ENCODE measurements around the gene GH2.
"Not testable (repeated sequence)": the region's sequence is repeated elsewhere in the genome, so short reads cannot be mapped to it uniquely, and the experiment has no call there.

The GH2 gene

DNA sequence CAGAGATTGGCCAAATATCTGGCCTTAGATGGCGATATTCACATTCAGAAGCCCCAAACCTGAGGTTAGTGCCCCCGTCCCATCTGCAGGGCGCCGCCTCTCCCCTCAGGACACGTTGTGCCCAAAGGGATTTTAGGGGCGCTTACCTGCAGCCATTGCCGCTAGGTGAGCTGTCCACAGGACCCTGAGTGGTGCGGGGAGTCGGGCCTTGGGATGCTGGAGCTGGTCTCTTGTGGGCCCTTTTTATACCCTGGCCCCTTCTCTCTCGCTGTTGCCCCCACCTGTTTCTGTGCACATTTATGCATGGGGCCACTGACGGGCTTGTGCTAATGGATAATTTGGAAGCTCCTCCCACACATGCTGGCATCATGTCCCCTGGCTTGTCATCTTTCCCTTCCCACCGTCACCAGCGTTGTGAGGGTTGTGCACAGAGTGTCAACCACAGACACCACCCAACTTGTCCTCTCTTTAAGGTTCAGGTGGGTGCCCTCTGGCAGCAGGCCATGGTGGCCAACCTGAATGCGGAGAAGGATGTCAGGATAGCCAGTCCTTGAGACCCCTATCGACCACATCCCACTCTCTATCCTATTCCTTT lies 29.4 kb upstream of the GH2 start, which contains the start of gene CSHL1:
TSS of gene CSHL1 (minus strand) at position 218 of the 595 bp plus-strand sequence. CDS start at position 156, 62 bp downstream.
- DNase-seq (ENCODE audit: low read depth in 3 of 3): no peak

DNA sequence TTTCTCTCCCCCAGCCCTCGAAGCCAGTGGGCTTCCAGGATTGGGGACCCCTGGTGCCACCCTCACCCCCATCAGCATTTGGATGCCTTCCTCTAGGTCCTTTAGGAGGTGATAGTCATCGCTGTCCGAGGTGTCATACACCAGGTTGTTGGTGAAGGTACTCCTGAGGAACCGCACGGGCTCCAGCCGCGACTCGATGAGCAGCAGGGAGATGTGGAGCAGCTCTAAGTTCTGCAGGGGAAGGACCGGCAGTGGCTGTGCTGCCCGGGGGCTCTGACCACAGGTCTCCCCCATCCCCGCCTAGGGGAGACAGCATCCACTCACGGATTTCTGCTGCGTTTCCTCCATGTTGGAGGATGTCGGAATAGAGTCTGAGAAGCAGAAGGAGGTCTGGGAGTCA lies 28.4 kb upstream of the GH2 start:
- no peak for DNase-seq (ENCODE audit: low read depth in 3 of 3)

DNA sequence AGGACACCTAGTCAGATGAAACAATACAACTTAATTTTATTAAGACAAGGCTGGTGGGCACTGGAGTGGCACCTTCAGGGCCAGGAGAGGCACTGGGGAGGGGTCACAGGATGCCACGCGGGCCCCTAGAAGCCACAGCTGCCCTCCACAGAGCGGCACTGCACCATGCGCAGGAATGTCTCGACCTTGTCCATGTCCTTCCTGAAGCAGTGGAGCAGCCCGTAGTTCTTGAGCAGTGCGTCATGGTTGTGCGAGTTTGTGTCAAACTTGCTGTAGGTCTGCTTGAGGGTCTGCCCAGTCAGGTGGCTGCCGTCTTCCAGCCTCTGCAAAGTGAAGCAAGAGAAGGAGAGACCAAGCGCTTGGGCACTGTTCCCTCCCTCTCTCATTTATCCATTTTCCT lies 27.8 kb upstream of the GH2 start:
- not testable (repeated sequence) for DNase-seq (ENCODE audit: low read depth in 3 of 3)

DNA sequence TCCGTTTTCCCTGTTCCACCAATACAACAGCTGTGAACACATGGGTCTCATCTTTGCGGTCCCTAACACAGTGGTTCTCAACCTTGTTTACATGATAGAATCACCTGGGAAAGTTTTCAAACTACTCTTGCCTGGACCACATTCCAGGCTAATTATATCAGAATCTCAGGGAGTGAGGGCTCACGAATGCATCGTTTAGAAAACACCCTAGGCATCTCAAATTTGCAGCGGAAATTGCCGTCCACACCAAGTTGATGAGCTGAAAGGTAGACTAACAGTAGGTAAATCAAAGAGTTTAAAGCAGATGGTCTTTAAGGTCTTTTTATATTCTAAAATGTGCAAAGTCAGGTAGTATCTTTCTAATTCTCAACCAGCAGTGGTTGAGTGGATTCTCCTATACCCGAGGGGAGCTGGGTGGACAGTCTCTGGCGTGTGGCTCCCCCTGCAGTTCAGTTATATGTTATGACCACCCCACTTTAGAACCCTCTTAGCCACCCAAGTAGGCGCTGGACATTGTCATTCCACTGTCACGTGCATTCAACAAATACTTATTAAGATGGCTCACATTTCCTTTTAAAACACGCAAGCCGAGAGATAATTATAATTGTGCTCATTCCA lies 25.5 kb upstream of the GH2 start:
- not testable (repeated sequence) for DNase-seq (ENCODE audit: low read depth in 3 of 3)

DNA sequence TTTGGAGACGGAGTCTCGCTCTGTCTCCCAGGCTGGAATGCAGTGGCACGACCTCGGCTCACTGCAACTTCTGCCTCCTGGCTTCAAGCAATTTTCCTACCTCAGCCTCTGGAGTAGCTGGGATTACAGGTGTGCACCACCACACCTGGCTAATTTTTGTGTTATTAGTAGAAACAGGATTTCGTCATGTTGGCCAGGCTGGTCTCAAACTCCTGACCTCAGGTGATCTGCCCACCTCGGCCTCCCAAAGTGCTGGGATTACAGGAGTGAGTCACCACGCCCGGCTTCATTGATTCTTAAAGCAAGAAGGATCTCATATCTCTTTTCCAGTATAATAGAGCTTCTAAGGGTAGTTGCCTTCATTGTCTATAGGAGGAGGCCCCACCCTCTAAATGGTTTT lies 23.1 kb upstream of the GH2 start:
- not testable (repeated sequence) for DNase-seq (ENCODE audit: low read depth in 3 of 3)

DNA sequence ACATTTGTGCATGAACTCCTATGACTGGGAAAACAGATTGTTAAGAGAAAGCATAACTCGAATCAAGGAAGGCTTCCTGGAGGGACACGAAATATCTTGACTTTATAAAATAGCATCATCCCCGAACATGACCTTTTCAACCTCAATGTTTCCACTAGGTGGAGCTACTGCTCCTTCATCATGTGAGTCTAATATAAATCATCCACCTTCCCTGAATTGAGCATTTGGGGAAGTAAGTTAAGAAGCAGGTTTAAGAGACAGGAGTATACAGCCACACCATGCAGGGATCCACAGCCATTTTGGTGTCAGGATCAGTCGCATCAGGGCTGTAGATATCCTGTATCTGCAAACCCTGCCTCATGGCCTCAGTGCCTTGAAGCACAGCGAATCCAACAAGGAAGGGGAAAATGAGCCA lies 22.1 kb upstream of the GH2 start:
- DNase-seq (ENCODE audit: low read depth in 3 of 3): not testable (repeated sequence)

DNA sequence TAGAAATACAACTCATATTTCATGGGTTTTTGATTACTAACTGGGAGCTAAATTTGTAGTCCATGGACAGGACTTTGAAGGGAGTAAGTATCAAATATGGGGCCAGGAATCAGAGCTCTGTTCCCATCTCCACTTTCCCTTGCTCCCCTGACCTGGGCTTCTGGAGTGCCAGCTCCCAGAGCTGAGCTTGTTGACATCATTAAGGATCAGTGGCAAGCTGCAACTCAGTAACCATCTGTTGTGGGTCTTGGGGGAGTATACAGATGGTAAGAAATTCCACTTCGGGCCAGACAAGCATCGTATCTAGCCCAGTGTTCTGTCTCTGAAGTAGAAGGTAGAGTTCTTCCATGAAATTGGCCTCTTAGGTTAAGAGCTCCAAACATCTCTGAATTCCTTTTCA lies 20.2 kb upstream of the GH2 start:
- not testable (repeated sequence) for DNase-seq (ENCODE audit: low read depth in 3 of 3)

DNA sequence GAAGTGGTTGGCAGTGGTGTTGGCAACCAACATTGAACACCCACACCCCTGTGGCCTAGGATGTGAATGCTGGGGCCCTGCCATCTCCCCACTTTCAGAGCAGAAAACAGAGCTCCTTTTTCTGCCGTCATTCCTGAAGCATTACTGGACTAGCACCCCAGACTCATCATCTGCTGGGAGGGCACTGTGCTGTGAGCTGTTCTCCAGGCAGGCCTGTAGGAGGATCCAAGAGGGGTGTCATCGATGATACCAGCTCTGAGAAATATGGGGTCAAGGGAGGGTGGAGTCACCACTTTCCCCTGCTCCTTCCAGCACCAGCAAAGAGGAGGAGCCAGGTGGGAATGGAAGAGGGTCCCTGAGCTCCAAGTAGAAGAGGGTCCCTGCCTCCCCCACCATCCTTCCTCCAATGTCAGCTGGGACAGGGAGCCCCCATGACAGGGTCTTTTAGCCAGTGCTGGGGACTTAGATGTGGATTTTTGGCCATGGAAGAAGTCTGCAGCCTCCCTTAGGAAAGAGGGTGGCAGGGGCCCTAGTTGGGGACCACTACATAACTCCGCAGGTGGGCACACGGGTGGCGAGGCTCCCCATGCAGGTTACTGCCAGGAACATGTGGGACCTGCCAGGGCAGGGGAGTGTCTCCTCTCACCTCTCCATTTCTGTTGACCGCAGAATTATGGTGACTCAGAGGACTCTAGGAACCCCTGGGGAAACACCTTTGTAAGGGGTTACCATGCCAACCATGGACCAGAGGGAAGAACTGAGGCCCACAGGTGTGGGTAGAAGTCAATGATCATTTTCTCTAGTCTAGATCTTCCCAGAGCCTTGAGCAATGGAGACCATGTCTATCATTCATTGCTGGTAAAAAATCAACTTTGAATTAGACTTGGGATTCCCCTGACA lies 17.4 kb upstream of the GH2 start:
- DNase-seq (ENCODE audit: low read depth in 3 of 3): not testable (repeated sequence)

DNA sequence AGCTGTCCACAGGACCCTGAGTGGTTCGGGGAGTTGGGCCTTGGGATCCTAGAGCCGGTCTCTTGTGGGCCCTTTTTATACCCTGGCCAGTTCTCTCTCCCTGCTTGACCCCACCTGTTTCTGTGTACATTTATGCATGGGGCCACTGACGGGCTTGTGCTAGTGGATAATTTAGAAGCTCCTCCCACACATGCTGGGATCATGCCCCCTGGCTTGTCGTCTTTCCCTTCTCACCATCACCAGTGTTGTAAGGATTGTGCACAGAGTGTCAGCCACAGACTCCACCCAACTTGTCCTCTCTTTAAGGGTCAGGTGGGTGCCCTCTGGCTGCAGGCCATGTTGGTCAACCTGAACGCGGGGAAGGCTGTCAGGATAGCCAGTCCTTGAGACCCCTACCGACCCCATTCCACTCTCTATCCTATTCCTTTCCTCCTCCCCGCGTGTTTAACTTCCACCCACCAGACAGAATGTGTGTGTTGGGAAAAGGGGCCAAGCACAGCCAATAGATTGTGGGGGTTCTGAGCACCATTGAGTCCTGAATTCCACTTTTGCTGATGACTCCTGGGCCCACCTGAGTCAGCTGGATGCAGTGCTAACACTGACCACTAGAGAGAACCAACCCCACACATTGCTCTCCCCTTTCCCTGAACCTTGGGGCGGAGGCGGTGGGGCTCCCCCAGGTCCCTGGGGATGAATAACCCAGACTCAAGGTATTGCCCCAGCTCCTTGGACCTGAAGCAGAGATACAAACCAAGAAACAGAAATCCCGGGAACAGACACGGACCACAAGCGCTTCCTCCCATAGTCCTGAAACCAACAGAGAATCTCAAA lies 15.0 kb upstream of the GH2 start, which contains the start of gene CSH1:
TSS of gene CSH1 (minus strand) at position 51 of the 831 bp plus-strand sequence. CDS start 63 bp downstream, outside the sequence.
- DNase-seq (ENCODE audit: low read depth in 3 of 3): not testable (repeated sequence)

DNA sequence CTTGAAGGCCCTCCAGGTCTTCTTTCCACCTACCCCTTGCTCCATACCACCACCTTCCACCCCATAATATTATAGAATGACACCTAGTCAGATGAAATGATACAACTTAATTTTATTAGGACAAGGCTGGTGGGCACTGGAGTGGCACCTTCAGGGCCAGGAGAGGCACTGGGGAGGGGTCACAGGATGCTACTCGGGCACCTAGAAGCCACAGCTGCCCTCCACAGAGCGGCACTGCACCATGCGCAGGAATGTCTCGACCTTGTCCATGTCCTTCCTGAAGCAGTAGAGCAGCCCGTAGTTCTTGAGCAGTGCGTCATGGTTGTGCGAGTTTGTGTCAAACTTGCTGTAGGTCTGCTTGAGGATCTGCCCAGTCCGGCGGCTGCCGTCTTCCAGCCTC lies 13.1 kb upstream of the GH2 start:
- not testable (repeated sequence) for DNase-seq (ENCODE audit: low read depth in 3 of 3)

DNA sequence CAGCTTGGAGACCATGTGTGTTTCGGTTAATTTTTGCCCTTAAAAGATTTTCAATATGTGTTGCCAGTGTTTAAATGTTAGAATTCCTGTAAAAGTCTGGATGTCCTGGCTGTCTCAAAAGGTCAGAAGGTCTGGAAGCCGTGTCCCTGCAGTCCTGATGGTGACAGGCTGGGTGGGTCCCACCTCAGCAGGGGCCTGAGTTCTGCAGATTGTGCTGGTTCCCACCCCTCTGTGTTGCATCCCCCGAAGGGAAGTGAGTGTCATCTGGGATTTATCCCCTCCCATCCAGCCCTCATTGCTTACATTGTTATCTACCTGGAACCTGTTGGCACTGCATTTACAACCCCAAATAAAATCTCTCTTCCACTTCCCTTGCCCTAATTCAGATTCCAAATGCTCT lies 12.3 kb upstream of the GH2 start:
- not testable (repeated sequence) for DNase-seq (ENCODE audit: low read depth in 3 of 3)

DNA sequence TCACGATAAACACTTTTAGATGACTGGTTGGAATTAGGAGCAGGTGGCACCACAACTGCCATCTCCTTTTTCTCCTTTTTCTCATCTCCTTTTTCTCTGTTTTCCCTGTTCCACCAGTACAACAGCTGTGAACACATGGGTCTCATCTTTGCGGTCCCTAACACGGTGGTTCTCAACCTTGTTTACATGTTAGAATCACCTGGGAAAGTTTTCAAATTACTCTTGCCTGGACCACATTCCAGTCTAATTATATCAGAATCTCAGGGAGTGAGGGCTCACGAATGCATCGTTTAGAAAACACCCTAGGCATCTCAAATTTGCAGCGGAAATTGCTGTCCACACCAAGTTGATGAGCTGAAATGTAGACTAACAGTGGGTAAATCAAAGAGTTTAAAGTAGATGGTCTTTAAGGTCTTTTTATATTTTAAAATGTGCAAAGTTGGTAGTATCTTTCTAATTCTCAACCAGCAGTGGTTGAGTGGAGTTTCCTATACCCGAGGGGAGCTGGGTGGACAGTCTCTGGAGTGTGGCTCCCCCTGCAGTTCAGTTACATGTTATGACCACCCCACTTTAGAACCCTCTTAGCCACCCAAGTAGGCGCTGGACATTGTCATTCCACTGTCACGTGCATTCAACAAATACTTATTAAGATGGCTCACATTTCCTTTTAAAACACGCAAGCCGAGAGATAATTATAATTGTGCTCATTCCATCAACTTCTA lies 10.7 kb upstream of the GH2 start:
- not testable (repeated sequence) for DNase-seq (ENCODE audit: low read depth in 3 of 3)

DNA sequence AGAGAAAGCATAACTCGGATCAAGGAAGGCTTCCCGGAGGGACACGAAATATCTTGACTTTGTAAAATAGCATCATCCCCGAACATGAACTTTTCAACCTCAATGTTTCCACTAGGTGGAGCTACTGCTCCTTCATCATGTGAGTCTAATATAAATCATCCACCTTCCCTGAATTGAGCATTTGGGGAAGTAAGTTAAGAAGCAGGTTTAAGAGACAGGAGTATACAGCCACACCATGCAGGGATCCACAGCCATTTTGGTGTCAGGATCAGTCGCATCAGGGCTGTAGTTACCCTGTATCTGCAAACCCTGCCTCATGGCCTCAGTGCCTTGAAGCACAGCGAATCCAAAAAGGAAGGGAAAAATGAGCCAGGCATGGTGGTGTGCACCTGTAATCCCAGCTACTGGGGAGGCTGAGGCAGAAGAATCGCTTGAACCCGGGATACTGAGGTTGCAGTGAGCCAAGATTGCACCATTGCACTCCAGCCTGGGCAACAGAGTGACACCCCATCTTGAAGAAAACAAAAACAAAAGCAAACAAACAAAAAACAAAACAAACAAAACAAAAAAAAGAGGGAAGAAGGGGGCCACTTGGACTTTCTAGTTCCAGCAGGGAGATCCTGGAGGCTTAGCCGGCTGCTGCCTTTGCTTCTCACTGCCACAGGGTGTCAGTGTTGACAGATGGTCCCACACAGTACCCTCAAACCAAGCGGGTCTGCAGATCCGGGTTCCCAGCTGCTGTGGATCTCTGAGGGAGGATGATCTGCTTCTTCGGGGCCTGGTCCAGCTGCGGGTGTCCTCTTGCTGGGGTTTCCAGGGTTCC lies 7.5 kb upstream of the GH2 start:
- not testable (repeated sequence) for DNase-seq (ENCODE audit: low read depth in 3 of 3)

DNA sequence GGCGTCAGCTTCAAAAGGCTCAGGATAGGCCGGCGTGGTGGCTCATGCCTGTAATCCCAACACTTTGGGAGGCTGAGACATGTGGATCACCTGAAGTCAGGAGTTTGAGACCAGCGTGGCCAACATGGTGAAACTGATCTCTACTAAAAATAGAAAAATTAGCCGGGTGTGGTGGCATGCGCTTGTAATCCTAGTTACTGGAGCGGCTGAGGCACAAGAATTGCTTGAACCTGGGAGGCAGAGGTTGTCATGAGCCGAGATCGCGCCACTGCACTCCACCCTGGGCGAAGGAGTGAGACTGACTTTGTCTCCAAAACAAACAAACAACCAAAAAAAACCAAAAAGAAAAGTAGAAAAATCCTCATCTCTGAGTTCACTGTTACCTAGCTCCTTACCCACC lies 3.4 kb upstream of the GH2 start:
- not testable (repeated sequence) for DNase-seq (ENCODE audit: low read depth in 3 of 3)

DNA sequence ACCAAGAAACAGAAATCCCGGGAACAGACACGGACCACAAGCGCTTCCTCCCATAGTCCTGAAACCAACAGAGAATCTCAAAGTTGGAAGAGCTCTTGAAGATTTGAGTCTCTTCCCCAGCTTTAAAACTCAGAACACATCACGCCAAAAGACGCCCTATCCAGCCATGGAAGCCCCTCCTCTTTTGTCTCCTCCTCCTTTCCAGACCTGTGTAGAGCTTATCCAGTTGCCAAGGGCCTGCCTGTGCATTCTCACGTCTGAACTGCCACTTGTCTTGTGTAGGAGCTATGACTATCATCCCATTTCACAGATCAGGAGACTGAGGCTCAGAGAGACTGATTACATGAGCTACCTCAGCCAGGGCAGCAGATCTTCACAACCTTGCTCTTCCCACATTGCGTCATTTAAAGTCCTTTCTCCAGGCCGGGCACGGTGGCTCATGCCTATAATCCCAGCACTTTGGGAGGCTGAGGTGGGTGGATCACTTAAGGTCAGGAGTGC lies 932 bp upstream of the GH2 start:
- not testable (repeated sequence) for DNase-seq (ENCODE audit: low read depth in 3 of 3)

DNA sequence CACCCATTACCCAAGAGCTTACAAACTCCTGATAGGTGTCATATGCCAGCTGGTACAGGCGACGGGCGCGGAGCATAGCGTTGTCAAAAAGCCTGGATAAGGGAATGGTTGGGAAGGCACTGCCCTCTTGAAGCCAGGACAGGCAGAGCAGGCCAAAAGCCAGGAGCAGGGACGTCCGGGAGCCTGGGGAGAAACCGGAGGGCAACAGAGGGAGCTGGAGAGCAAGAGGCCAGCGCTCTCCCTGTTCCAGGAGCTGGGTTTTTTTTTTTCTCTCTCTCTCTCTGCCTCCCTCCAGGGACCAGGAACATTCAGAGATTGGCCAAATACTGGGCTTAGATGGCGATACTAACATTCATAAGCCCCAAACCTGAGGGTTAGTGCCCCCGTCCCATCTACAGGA lies 407 bp downstream of the GH2 start:
- not testable (repeated sequence) for DNase-seq (ENCODE audit: low read depth in 3 of 3)

DNA sequence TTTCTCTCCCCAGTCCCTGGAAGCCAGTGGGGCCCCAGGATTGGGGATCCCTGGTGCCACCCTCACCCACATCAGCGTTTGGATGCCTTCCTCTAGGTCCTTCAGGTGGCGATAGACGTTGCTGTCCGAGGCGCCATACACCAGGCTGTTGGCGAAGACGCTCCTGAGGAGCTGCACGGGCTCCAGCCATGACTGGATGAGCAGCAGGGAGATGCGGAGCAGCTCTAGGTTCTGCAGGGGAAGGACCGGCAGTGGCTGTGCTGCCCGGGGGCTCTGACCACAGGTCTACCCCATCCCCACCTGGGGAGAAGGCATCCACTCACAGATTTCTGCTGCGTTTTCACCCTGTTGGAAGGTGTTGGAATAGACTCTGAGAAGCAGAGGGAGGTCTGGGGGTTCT lies 1.0 kb downstream of the GH2 start:
- DNase-seq (ENCODE audit: low read depth in 3 of 3): no peak

DNA sequence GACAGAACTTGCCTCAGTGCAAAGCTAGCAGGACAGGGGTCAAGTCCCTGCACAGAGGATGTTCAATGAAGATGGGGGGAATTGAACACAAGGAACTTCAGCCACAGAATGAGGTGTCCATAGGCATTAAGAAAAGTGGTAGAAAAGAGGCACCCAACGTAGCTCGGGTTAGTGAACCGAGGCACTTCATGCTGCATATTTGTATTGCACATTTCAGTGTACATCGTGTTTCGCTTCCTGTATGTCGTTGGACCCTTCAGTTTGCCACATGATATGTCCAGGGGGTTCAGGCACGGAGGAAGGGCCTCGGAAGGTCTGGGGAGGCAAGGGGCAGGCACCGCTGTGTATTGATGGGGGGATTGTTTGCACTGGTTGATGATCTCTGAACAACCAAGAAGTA lies 3.3 kb downstream of the GH2 start:
- DNase-seq (ENCODE audit: low read depth in 3 of 3): not testable (repeated sequence)

DNA sequence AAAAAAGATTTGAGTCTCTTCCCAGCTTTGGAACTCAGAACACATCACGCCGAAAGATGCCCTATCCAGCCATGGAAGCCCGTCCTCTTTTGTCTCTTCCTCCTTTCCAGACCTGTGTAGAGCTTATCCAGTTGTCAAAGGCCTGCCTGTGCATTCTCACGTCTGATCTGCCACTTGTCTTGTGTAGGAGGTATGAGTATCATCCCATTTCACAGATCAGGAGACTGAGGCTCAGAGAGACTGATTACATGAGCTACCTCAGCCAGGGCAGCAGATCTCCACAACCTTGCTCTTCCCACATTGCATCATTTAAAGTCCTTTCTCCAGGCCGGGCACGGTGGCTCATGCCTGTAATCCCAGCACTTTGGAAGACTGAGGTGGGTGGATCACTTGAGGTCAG lies 7.1 kb downstream of the GH2 start:
- DNase-seq (ENCODE audit: low read depth in 3 of 3): not testable (repeated sequence)

All from stimulated activated CD4-positive, alpha-beta T cell treated with anti-CD3 and anti-CD28 coated beads, TNF-alpha, amount 100 ng/mL, for 4 hours (primary cell).